GM23338 (cell line): ENCODE measurements around the gene RAB3B. TPM values are rescaled to one million over a fixed set of nuclear protein-coding genes. Genes with fewer than 3 reads are reported as not detected.

Experiments used
- ATAC-seq: fragments of 200-7000 bp; cut with Tn5 transposase; 3 replicates; pipeline ENCODE4 v1.9.1; 2020
- DNase-seq: peaks from one replicate; pipeline ENCODE4 v3.0.0-alpha.2; 2015; ENCODE audit warnings: low spot score
- H2AFZ ChIP-seq: fragments of 200-600 bp; sonication (generic); 2 replicates; pipeline ENCODE4 v1.8.0; 2016; ENCODE audit warnings: antibody characterized with exemption, mild to moderate bottlenecking, moderate library complexity
- H3F3A ChIP-seq: fragments of 200-600 bp; sonication (generic); replicated peaks from 2 replicates; pipeline ENCODE4 v1.8.0; 2017; ENCODE audit warnings: antibody characterized with exemption, mixed run types, low read depth
- H3K27ac ChIP-seq: fragments of 200-600 bp; sonication (generic); 2 replicates; pipeline ENCODE4 v1.6.1; 2016; ENCODE audit warnings: low read depth
- H3K27me3 ChIP-seq: fragments of 200-600 bp; sonication (generic); 2 replicates; pipeline ENCODE4 v1.8.0; 2016; ENCODE audit warnings: mild to moderate bottlenecking, mixed run types, moderate library complexity; ENCODE audit not compliant: insufficient read depth
- H3K36me3 ChIP-seq: fragments of 200-600 bp; sonication (generic); 2 replicates; pipeline ENCODE4 v1.8.0; 2016; ENCODE audit warnings: mild to moderate bottlenecking; ENCODE audit not compliant: insufficient read depth
- H3K4me1 ChIP-seq: fragments of 200-600 bp; sonication (generic); 2 replicates; pipeline ENCODE4 v1.8.0; 2016; ENCODE audit warnings: mild to moderate bottlenecking, moderate library complexity; ENCODE audit not compliant: insufficient read depth
- H3K4me2 ChIP-seq: fragments of 200-600 bp; sonication (generic); 2 replicates; pipeline ENCODE4 v1.7.1; 2017; ENCODE audit warnings: mixed run types
- H3K4me3 ChIP-seq: fragments of 200-600 bp; sonication (generic); 2 replicates; pipeline ENCODE4 v1.6.1; 2016; ENCODE audit warnings: mixed run types
- H3K79me2 ChIP-seq: fragments of 200-600 bp; sonication (generic); replicated peaks from 2 replicates; pipeline ENCODE4 v1.8.0; 2017; ENCODE audit warnings: mild to moderate bottlenecking; ENCODE audit not compliant: insufficient read depth
- H3K9me2 ChIP-seq: fragments of 200-600 bp; sonication (generic); 2 replicates; pipeline ENCODE4 v1.8.0; 2017; ENCODE audit not compliant: insufficient read depth
- H4K20me1 ChIP-seq: fragments of 200-600 bp; sonication (generic); replicated peaks from 2 replicates; pipeline ENCODE4 v1.8.0; 2017; ENCODE audit warnings: mild to moderate bottlenecking; ENCODE audit not compliant: insufficient read depth
- H3K27ac Mint-ChIP-seq: 2 replicates; pipeline ENCODE4 v1.8.0; 2020; ENCODE audit warnings: inconsistent platforms, mild to moderate bottlenecking, moderate library complexity, mixed read lengths
- H3K27me3 Mint-ChIP-seq: 3 replicates; pipeline ENCODE4 v1.8.0; 2022; ENCODE audit warnings: low read depth, mild to moderate bottlenecking, moderate library complexity, mixed read lengths, inconsistent platforms; ENCODE audit not compliant: insufficient read depth, poor library complexity
- H3K36me3 Mint-ChIP-seq: 3 replicates; pipeline ENCODE4 v1.8.0; 2021; ENCODE audit warnings: low read depth, mild to moderate bottlenecking, inconsistent platforms, moderate library complexity, mixed read lengths
- H3K4me1 Mint-ChIP-seq: 3 replicates; pipeline ENCODE4 v1.8.0; 2020; ENCODE audit warnings: mild to moderate bottlenecking, inconsistent platforms, mixed read lengths
- H3K4me3 Mint-ChIP-seq: 3 replicates; pipeline ENCODE4 v1.8.0; 2021; ENCODE audit warnings: moderate library complexity, mild to moderate bottlenecking, inconsistent platforms, mixed read lengths
- H3K9me3 Mint-ChIP-seq: 3 replicates; pipeline ENCODE4 v1.8.0; 2020; ENCODE audit warnings: moderate library complexity, mild to moderate bottlenecking, inconsistent platforms, mixed read lengths
- CREB1 ChIP-seq: fragments of 250-450 bp; sonication (Bioruptor Pico); IDR thresholded peaks from 2 replicates; pipeline ENCODE4 v1.5.0; 2020; ENCODE audit warnings: low read depth, mild to moderate bottlenecking, moderate library complexity
- EZH2 ChIP-seq: fragments of 200-600 bp; sonication (generic); IDR thresholded peaks from one replicate; pipeline ENCODE4 v1.8.0; 2017; ENCODE audit warnings: antibody characterized with exemption, mild to moderate bottlenecking, low read depth; ENCODE audit not compliant: unreplicated experiment
- EZH2phosphoT487 ChIP-seq: fragments of 200-600 bp; sonication (generic); IDR thresholded peaks from one replicate; pipeline ENCODE4 v1.8.1; 2018; ENCODE audit warnings: antibody characterized with exemption; ENCODE audit not compliant: unreplicated experiment
- JUNB ChIP-seq: IDR thresholded peaks from one replicate; pipeline ENCODE4 v1.6.1; 2016; ENCODE audit warnings: antibody characterized with exemption; ENCODE audit not compliant: unreplicated experiment
- NANOG ChIP-seq: IDR thresholded peaks from 2 replicates; pipeline ENCODE4 v1.6.1; 2016; ENCODE audit warnings: antibody characterized with exemption, borderline replicate concordance
- POLR2AphosphoS5 ChIP-seq: IDR thresholded peaks from 2 replicates; pipeline ENCODE4 v1.6.1; 2016; ENCODE audit warnings: antibody characterized with exemption, low read depth
- REST ChIP-seq: IDR thresholded peaks from one replicate; pipeline ENCODE4 v1.6.1; 2018; ENCODE audit warnings: antibody characterized with exemption; ENCODE audit not compliant: unreplicated experiment
- STAT1 ChIP-seq: IDR thresholded peaks from one replicate; pipeline ENCODE4 v1.6.1; 2016; ENCODE audit warnings: antibody characterized with exemption; ENCODE audit not compliant: unreplicated experiment
- ZNF114 ChIP-seq: fragments of 250-450 bp; sonication (Bioruptor Pico); IDR thresholded peaks from 2 replicates; pipeline ENCODE4 v1.5.0; 2020; ENCODE audit warnings: mild to moderate bottlenecking, moderate library complexity
- ZNF331 ChIP-seq: fragments of 250-450 bp; sonication (Bioruptor Pico); IDR thresholded peaks from 2 replicates; pipeline ENCODE4 v1.5.0; 2020; ENCODE audit warnings: low read depth, mild to moderate bottlenecking, moderate library complexity
- ZNF462 ChIP-seq: fragments of 250-450 bp; sonication (Bioruptor Pico); IDR thresholded peaks from 2 replicates; pipeline ENCODE4 v1.5.0; 2020; ENCODE audit warnings: mild to moderate bottlenecking, moderate library complexity
- polyA plus RNA-seq: library from polyadenylated mRNA; unstranded; fragments of >200 nt; fragmentation: Nextera tagmentation; extraction: Ambion mirVana; gene quantifications from 2 replicates; pipeline ENCODE4 v1.2.1, GENCODE V29; 2016
- total RNA-seq: library from RNA; depleted of rRNA; stranded (reverse); fragments of >200 nt; shearing (Covaris generic); gene quantifications from 2 replicates; pipeline ENCODE4 v1.2.3, GENCODE V29; 2014
- TF ChIP-seq, protein P1 (sequence below): IDR thresholded peaks from 2 replicates; pipeline ENCODE4 v1.6.1; 2016; ENCODE audit warnings: antibody characterized with exemption
- TF ChIP-seq, protein P2 (sequence below), 2 experiments: fragments of 200-600 bp in 1 of 2; sonication (generic) in 1 of 2; conservative IDR thresholded peaks; 2 replicates each; pipeline versions ENCODE4 v1.5.1 to v1.6.1; 2016 to 2017; ENCODE audit warnings: antibody characterized with exemption in 2 of 2, low read depth in 2 of 2, mild to moderate bottlenecking in 2 of 2, moderate library complexity in 1 of 2

RAB3B gene
- total and polyA plus RNA-seq, 2 experiments from 2014 or later, result 18.3 to 37.9 TPM

- H3K4me1 Mint-ChIP-seq, result peaks cover 8% of the 10 kb centered on the region
- peaks cover 17% of the 10 kb centered on the region for H3K9me3 Mint-ChIP-seq
- no peak overlapping the region for H2AFZ ChIP-seq
- H3K4me3 Mint-ChIP-seq, result no peak overlapping the region
- H3K27ac Mint-ChIP-seq, result no peak overlapping the region
- no peaks in the 10 kb centered on the region for H4K20me1 ChIP-seq
- H3K36me3 Mint-ChIP-seq, result peaks cover 14% of the 10 kb centered on the region
- DNase-seq (no peak), ATAC-seq (no peak)
- no peaks in the 10 kb centered on the region for H3K4me1 ChIP-seq
- TF ChIP-seq JUNB (no peak), ZNF462 (no peak), STAT1 (no peak), ZNF114 (CRISPR knock-in tag) (no peak), REST (no peak), EZH2phosphoT487 (no peak), NANOG (no peak), CREB1 (CRISPR knock-in tag) (no peak), ZNF331 (no peak), POLR2AphosphoS5 (no peak), EZH2 (no peak)
- TF ChIP-seq, protein P1, sequence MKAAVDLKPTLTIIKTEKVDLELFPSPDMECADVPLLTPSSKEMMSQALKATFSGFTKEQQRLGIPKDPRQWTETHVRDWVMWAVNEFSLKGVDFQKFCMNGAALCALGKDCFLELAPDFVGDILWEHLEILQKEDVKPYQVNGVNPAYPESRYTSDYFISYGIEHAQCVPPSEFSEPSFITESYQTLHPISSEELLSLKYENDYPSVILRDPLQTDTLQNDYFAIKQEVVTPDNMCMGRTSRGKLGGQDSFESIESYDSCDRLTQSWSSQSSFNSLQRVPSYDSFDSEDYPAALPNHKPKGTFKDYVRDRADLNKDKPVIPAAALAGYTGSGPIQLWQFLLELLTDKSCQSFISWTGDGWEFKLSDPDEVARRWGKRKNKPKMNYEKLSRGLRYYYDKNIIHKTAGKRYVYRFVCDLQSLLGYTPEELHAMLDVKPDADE, result no peak
- TF ChIP-seq, protein P2, sequence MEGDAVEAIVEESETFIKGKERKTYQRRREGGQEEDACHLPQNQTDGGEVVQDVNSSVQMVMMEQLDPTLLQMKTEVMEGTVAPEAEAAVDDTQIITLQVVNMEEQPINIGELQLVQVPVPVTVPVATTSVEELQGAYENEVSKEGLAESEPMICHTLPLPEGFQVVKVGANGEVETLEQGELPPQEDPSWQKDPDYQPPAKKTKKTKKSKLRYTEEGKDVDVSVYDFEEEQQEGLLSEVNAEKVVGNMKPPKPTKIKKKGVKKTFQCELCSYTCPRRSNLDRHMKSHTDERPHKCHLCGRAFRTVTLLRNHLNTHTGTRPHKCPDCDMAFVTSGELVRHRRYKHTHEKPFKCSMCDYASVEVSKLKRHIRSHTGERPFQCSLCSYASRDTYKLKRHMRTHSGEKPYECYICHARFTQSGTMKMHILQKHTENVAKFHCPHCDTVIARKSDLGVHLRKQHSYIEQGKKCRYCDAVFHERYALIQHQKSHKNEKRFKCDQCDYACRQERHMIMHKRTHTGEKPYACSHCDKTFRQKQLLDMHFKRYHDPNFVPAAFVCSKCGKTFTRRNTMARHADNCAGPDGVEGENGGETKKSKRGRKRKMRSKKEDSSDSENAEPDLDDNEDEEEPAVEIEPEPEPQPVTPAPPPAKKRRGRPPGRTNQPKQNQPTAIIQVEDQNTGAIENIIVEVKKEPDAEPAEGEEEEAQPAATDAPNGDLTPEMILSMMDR (conservative IDR thresholded peaks at IDR 0.05; ENCODE audit: low read depth in 2 of 2), result no peak
- H3K27me3 ChIP-seq, result no peaks in the 10 kb centered on the region
- H3K4me2 ChIP-seq, result no peak overlapping the region
- H3K4me3 ChIP-seq, result no peak overlapping the region
- no peaks in the 10 kb centered on the region for H3K79me2 ChIP-seq
- peaks cover 11% of the 10 kb centered on the region for H3K27me3 Mint-ChIP-seq
- H3K27ac ChIP-seq, result no peak overlapping the region
- no peaks in the 10 kb centered on the region for H3K9me2 ChIP-seq
- no peaks in the 10 kb centered on the region for H3K36me3 ChIP-seq
- H3F3A ChIP-seq, result no peaks in the 10 kb centered on the region
Measured at GRCh38 chr1:51902456-51902855, 88.0 kb downstream of the RAB3B start.
